Measurements from ENCODE around the gene SNX19.

Gene SNX19

GRCh38 chr11:130848361-130849214, 67.7 kb downstream of the SNX19 start:
- H3K27ac ChIP-seq (ENCODE audit: low read depth, low read length, poor library complexity, severe bottlenecking), result no peak overlapping the region
- no peaks in the 10 kb centered on the region for H3K79me2 ChIP-seq (ENCODE audit: insufficient read depth, low read length)
- H2AFZ ChIP-seq (ENCODE audit: low read length), result no peak overlapping the region
- no peak overlapping the region for H3K9ac ChIP-seq (ENCODE audit: low read length)
- H3K9me3 ChIP-seq (ENCODE audit: low read length), result no peaks in the 10 kb centered on the region
- H3K36me3 ChIP-seq (ENCODE audit: insufficient read depth, low read length), result no peaks in the 10 kb centered on the region
- no peaks in the 10 kb centered on the region for H3K9me2 ChIP-seq (ENCODE audit: low read depth, low read length)
- H3K4me1 ChIP-seq (ENCODE audit: insufficient read depth, low read length, severe bottlenecking), result no peaks in the 10 kb centered on the region
- no peaks in the 10 kb centered on the region for H4K20me1 ChIP-seq (ENCODE audit: insufficient read depth, low read length)
- no peaks in the 10 kb centered on the region for H3F3A ChIP-seq (ENCODE audit: insufficient read depth, low read length)
- no peak overlapping the region for H3K4me2 ChIP-seq (ENCODE audit: low read length)
- no peak for TF ChIP-seq EZH2 (IDR thresholded peaks at IDR 0.05; ENCODE audit: borderline replicate concordance, low read length)
- no peaks in the 10 kb centered on the region for H3K27me3 ChIP-seq (ENCODE audit: insufficient read depth, low read length)
- no peak overlapping the region for H3K4me3 ChIP-seq (ENCODE audit: low read depth, low read length, poor library complexity, severe bottlenecking)

GRCh38 chr11:130847517-130847916, 68.8 kb downstream of the SNX19 start:
- Histone ChIP-seq H3K9me3 (ENCODE audit: low read length) (no peaks in the 10 kb centered on the region), H3K4me1 (ENCODE audit: insufficient read depth, low read length, severe bottlenecking) (no peaks in the 10 kb centered on the region), H3K4me2 (ENCODE audit: low read length) (no peak overlapping the region), H3K27me3 (ENCODE audit: insufficient read depth, low read length) (no peaks in the 10 kb centered on the region), H3K9me2 (ENCODE audit: low read depth, low read length) (no peaks in the 10 kb centered on the region), H3F3A (ENCODE audit: insufficient read depth, low read length) (no peaks in the 10 kb centered on the region), H4K20me1 (ENCODE audit: insufficient read depth, low read length) (no peaks in the 10 kb centered on the region), H2AFZ (ENCODE audit: low read length) (no peak overlapping the region), H3K9ac (ENCODE audit: low read length) (no peak overlapping the region), H3K27ac (ENCODE audit: low read depth, low read length, poor library complexity, severe bottlenecking) (no peak overlapping the region), H3K79me2 (ENCODE audit: insufficient read depth, low read length) (no peaks in the 10 kb centered on the region), H3K36me3 (ENCODE audit: insufficient read depth, low read length) (no peaks in the 10 kb centered on the region), H3K4me3 (ENCODE audit: low read depth, low read length, poor library complexity, severe bottlenecking) (no peak overlapping the region)
- TF ChIP-seq EZH2 (IDR thresholded peaks at IDR 0.05; ENCODE audit: borderline replicate concordance, low read length), result no peak
- TF ChIP-seq CTCF (IDR thresholded peaks at IDR 0.05; ENCODE audit: low read length), result no peak

DNA sequence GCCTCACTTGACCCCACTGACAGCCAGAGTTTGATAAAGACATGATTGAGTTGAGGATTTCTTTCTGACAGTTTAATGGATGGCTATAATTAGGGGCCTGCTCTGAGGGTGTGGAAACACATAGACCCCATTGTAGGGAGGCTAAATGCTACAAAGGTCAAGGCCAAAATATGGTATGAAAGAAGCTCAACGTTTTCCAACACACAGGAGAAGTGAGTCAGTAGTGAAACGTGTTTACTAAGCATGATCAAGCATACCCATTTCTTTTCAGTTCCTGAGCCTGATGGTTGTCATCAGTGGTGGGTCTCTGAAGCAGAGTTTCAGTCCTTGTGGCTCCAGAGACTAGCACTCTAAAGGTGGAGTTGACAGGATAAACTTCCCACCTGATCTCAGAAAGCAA, 69.7 kb downstream of the SNX19 start:
- no peaks in the 10 kb centered on the region for H3K36me3 ChIP-seq (ENCODE audit: insufficient read depth, low read length)
- no peak overlapping the region for H3K27ac ChIP-seq (ENCODE audit: low read depth, low read length, poor library complexity, severe bottlenecking)
- no peaks in the 10 kb centered on the region for H3K9me3 ChIP-seq (ENCODE audit: low read length)
- no peaks in the 10 kb centered on the region for H3K27me3 ChIP-seq (ENCODE audit: insufficient read depth, low read length)
- H3K4me2 ChIP-seq (ENCODE audit: low read length), result no peak overlapping the region
- H3K79me2 ChIP-seq (ENCODE audit: insufficient read depth, low read length), result no peaks in the 10 kb centered on the region
- H3K9me2 ChIP-seq (ENCODE audit: low read depth, low read length), result no peaks in the 10 kb centered on the region
- H3K9ac ChIP-seq (ENCODE audit: low read length), result no peak overlapping the region
- H3F3A ChIP-seq (ENCODE audit: insufficient read depth, low read length), result no peaks in the 10 kb centered on the region
- no peaks in the 10 kb centered on the region for H3K4me1 ChIP-seq (ENCODE audit: insufficient read depth, low read length, severe bottlenecking)
- no peaks in the 10 kb centered on the region for H4K20me1 ChIP-seq (ENCODE audit: insufficient read depth, low read length)
- TF ChIP-seq EZH2 (IDR thresholded peaks at IDR 0.05; ENCODE audit: borderline replicate concordance, low read length) (no peak), CTCF (IDR thresholded peaks at IDR 0.05; ENCODE audit: low read length) (no peak)
- H2AFZ ChIP-seq (ENCODE audit: low read length), result no peak overlapping the region
- no peak overlapping the region for H3K4me3 ChIP-seq (ENCODE audit: low read depth, low read length, poor library complexity, severe bottlenecking)

DNA sequence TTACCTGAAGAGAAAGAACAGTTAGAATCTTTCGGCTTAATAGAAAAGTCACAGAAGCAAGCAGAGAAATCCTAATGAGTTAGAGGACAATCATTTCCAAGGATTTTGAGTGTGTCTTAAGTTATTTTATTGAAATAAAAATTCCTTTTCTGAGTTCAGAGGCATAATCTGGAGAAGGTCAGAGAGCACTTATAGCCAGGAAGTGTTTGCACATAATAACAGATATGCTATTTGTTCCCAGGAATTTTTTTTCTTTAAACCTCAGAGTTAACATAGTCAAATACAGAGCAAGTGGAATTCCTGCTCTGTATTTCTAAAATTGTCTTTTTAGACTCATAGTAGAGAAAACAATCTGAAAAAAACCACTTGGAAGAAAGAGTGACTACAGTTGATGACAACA, 74.3 kb downstream of the SNX19 start:
- H3K27ac ChIP-seq (ENCODE audit: low read depth, low read length, poor library complexity, severe bottlenecking), result no peak overlapping the region
- no peaks in the 10 kb centered on the region for H3K9me2 ChIP-seq (ENCODE audit: low read depth, low read length)
- no peak overlapping the region for H3K9ac ChIP-seq (ENCODE audit: low read length)
- H3K9me3 ChIP-seq (ENCODE audit: low read length), result no peaks in the 10 kb centered on the region
- no peak for TF ChIP-seq EZH2 (IDR thresholded peaks at IDR 0.05; ENCODE audit: borderline replicate concordance, low read length)
- TF ChIP-seq CTCF (IDR thresholded peaks at IDR 0.05; ENCODE audit: low read length), result no peak
- H3K27me3 ChIP-seq (ENCODE audit: insufficient read depth, low read length), result no peaks in the 10 kb centered on the region
- no peak overlapping the region for H3K4me2 ChIP-seq (ENCODE audit: low read length)
- no peaks in the 10 kb centered on the region for H3K36me3 ChIP-seq (ENCODE audit: insufficient read depth, low read length)
- H3F3A ChIP-seq (ENCODE audit: insufficient read depth, low read length), result no peaks in the 10 kb centered on the region
- H2AFZ ChIP-seq (ENCODE audit: low read length), result no peak overlapping the region
- H3K79me2 ChIP-seq (ENCODE audit: insufficient read depth, low read length), result no peaks in the 10 kb centered on the region
- no peaks in the 10 kb centered on the region for H4K20me1 ChIP-seq (ENCODE audit: insufficient read depth, low read length)
- H3K4me1 ChIP-seq (ENCODE audit: insufficient read depth, low read length, severe bottlenecking), result no peaks in the 10 kb centered on the region
- H3K4me3 ChIP-seq (ENCODE audit: low read depth, low read length, poor library complexity, severe bottlenecking), result no peak overlapping the region

Measured in OCI-LY1 (cell line).